ENCODE results near the gene CHRNB2.

- TF ChIP-seq POLR2A (IDR thresholded peaks at IDR 0.05; ENCODE audit: low read depth, low read length) (no peak), POLR2AphosphoS5 (IDR thresholded peaks at IDR 0.05; ENCODE audit: low read depth, low read length) (no peak), TAF1 (IDR thresholded peaks at IDR 0.05; ENCODE audit: borderline replicate concordance, low read depth, low read length) (no peak)
Measured at GRCh38 chr1:154567386-154568156, at the start of gene CHRNB2.
